HG03354 (cell line): ENCODE measurements around the gene ADAMTS13.
"Not testable (repeated sequence)": the region's sequence is repeated elsewhere in the genome, so short reads cannot be mapped to it uniquely, and the experiment has no call there.

ENCODE experiments used
- ATAC-seq: cut with Tn5 transposase; IDR thresholded peaks from one replicate; pipeline ENCODE4 v1.9.1; 2021; ENCODE audit warnings: mild to moderate bottlenecking; ENCODE audit not compliant: unreplicated experiment, poor library complexity, severe bottlenecking

ADAMTS13 gene

GRCh38 chr9:133421615-133422542, at the start of gene ADAMTS13:
TSS of gene ADAMTS13 (plus strand) at chr9:133422367. CDS start at chr9:133422444, 77 bp downstream.
- no peak for ATAC-seq

GRCh38 chr9:133374612-133375115, 47.5 kb upstream of the ADAMTS13 start:
- no peak for ATAC-seq

- peak; percentile 20 for ATAC-seq
Measured at GRCh38 chr9:133375116-133375723, 46.9 kb upstream of the ADAMTS13 start.

GRCh38 chr9:133375724-133376654, 46.2 kb upstream of the ADAMTS13 start, which contains the start of the genes STKLD1 and SURF4:
TSS of gene STKLD1 (plus strand) at chr9:133376366. CDS start at chr9:133376474, 108 bp downstream.
TSS of gene SURF4 (minus strand) at chr9:133376060. CDS start at chr9:133375969, 91 bp downstream.
- ATAC-seq = peak; percentile 93

GRCh38 chr9:133377280-133377679, 44.9 kb upstream of the ADAMTS13 start:
- ATAC-seq = not testable (repeated sequence)

GRCh38 chr9:133377721-133378216, 44.4 kb upstream of the ADAMTS13 start:
- ATAC-seq = no peak

- ATAC-seq = no peak
Measured at GRCh38 chr9:133378408-133378962, 43.7 kb upstream of the ADAMTS13 start.

- no peak for ATAC-seq
Measured at GRCh38 chr9:133379153-133380086, 42.7 kb upstream of the ADAMTS13 start.

GRCh38 chr9:133380734-133381133, 41.4 kb upstream of the ADAMTS13 start:
- ATAC-seq = no peak

GRCh38 chr9:133382507-133383141, 39.5 kb upstream of the ADAMTS13 start:
- no peak for ATAC-seq

GRCh38 chr9:133383438-133383837, 38.7 kb upstream of the ADAMTS13 start:
- ATAC-seq = no peak

- no peak for ATAC-seq
Measured at GRCh38 chr9:133384736-133385321, 37.3 kb upstream of the ADAMTS13 start.

- no peak for ATAC-seq
Measured at GRCh38 chr9:133385452-133385851, 36.7 kb upstream of the ADAMTS13 start.

GRCh38 chr9:133386338-133386737, 35.8 kb upstream of the ADAMTS13 start:
- ATAC-seq = no peak

GRCh38 chr9:133387680-133388079, 34.5 kb upstream of the ADAMTS13 start:
- ATAC-seq = no peak

- ATAC-seq = no peak
Measured at GRCh38 chr9:133389025-133389557, 33.1 kb upstream of the ADAMTS13 start.

- no peak for ATAC-seq
Measured at GRCh38 chr9:133389562-133389961, 32.6 kb upstream of the ADAMTS13 start.
